Smooth muscle cell of the brain vasculature (primary cell): ENCODE results near the gene RRAGC.

Experiments used
- DNase-seq: peaks from one replicate; pipeline ENCODE4 v3.0.0-alpha.2; 2012; ENCODE audit warnings: low read depth, low spot score

Gene RRAGC

GRCh38 chr1:38859561-38860453, at the start of gene RRAGC:
RRAGC (minus strand) TSS chr1:38859772; CDS start chr1:38859646, 126 bp downstream.
- peak; percentile 96 for DNase-seq

GRCh38 chr1:38908821-38909220, 49.2 kb upstream of the RRAGC start:
- no peak for DNase-seq

- DNase-seq = no peak
These were observed 46.4 kb upstream of the RRAGC start for GRCh38 chr1:38905985-38906384.

GRCh38 chr1:38899560-38899959, 40.0 kb upstream of the RRAGC start:
- DNase-seq = no peak

- no peak for DNase-seq
These were observed 39.2 kb upstream of the RRAGC start for GRCh38 chr1:38898653-38899230.

- no peak for DNase-seq
These were observed 36.6 kb upstream of the RRAGC start for GRCh38 chr1:38896169-38896568.

GRCh38 chr1:38892976-38893375, 33.4 kb upstream of the RRAGC start:
- no peak for DNase-seq

GRCh38 chr1:38891753-38892152, 32.2 kb upstream of the RRAGC start:
- no peak for DNase-seq

GRCh38 chr1:38889589-38889988, 30.0 kb upstream of the RRAGC start:
- DNase-seq = no peak

- no peak for DNase-seq
These were observed 29.1 kb upstream of the RRAGC start for GRCh38 chr1:38888423-38889333.

GRCh38 chr1:38885092-38885491, 25.5 kb upstream of the RRAGC start:
- no peak for DNase-seq

- DNase-seq = no peak
These were observed 21.9 kb upstream of the RRAGC start, which contains the start of gene GJA9 for GRCh38 chr1:38881487-38881886. GJA9 (minus strand) TSS chr1:38881587; CDS start chr1:38876098, 5,489 bp downstream.

GRCh38 chr1:38875811-38876210, 16.2 kb upstream of the RRAGC start:
- no peak for DNase-seq

- peak; percentile 82 for DNase-seq
These were observed 13.7 kb upstream of the RRAGC start, which contains the start of gene MYCBP for GRCh38 chr1:38873027-38873969. MYCBP (minus strand) TSS chr1:38873348; CDS start chr1:38873305, 43 bp downstream.

GRCh38 chr1:38872401-38873026, 12.9 kb upstream of the RRAGC start:
- DNase-seq = no peak

GRCh38 chr1:38870996-38871395, 11.4 kb upstream of the RRAGC start:
- no peak for DNase-seq

GRCh38 chr1:38867208-38867607, 7.6 kb upstream of the RRAGC start:
- no peak for DNase-seq

- DNase-seq = no peak
These were observed 5.6 kb upstream of the RRAGC start for GRCh38 chr1:38865112-38865715.

- no peak for DNase-seq
These were observed 853 bp upstream of the RRAGC start for GRCh38 chr1:38860454-38860795.
